WTC11 (cell line): ENCODE data around the gene NELL1. TPM values are rescaled to one million over a fixed set of nuclear protein-coding genes. Genes with fewer than 3 reads are reported as not detected.

Experiments
- ATAC-seq: fragments of 200-7000 bp; cut with Tn5 transposase; 2 replicates; pipeline ENCODE4 v1.10.0; 2021; ENCODE audit warnings: mild to moderate bottlenecking, moderate library complexity
- CTCF ChIA-PET: fragments of 300-600 bp; sonication (Branson Sonifier 250); formaldehyde crosslinking; loops from one replicate; lab custom pipeline; 2021; ENCODE audit warnings: antibody characterized with exemption; lab: Charles Lee
- POLR2A ChIA-PET: fragments of 350-600 bp; sonication (Branson Sonifier 250); formaldehyde crosslinking; loops from one replicate; lab custom pipeline; 2021; ENCODE audit warnings: antibody characterized with exemption; lab: Charles Lee
- DNase-seq: peaks from one replicate; pipeline ENCODE4 v3.0.0; 2021; ENCODE audit warnings: low spot score
- H3K27ac Mint-ChIP-seq: 2 replicates; pipeline ENCODE4 v1.8.0; 2021; ENCODE audit warnings: mixed read lengths
- H3K27me3 Mint-ChIP-seq: 2 replicates; pipeline ENCODE4 v1.8.0; 2021; ENCODE audit warnings: low read depth, mild to moderate bottlenecking, moderate library complexity, mixed read lengths
- H3K36me3 Mint-ChIP-seq: 2 replicates; pipeline ENCODE4 v1.8.0; 2021; ENCODE audit warnings: mixed read lengths
- H3K4me1 Mint-ChIP-seq: 2 replicates; pipeline ENCODE4 v1.8.0; 2022; ENCODE audit warnings: mixed read lengths
- H3K4me3 Mint-ChIP-seq: 2 replicates; pipeline ENCODE4 v1.8.0; 2021; ENCODE audit warnings: mild to moderate bottlenecking, moderate library complexity, mixed read lengths
- H3K9me3 Mint-ChIP-seq: 2 replicates; pipeline ENCODE4 v1.8.0; 2021; ENCODE audit warnings: mixed read lengths
- AFF4 ChIP-seq: sonication (generic); formaldehyde crosslinking; IDR thresholded peaks from 2 replicates; pipeline ENCODE4 v1.8.1; 2023; ENCODE audit warnings: mild to moderate bottlenecking, missing genetic modification reagents, borderline replicate concordance
- ATF3 ChIP-seq: sonication (generic); formaldehyde crosslinking; conservative IDR thresholded peaks from 2 replicates; pipeline ENCODE4 v1.8.1; 2022; ENCODE audit warnings: mild to moderate bottlenecking, missing genetic modification reagents
- ATF6 ChIP-seq: sonication (generic); formaldehyde crosslinking; IDR thresholded peaks from 2 replicates; pipeline ENCODE4 v1.8.1; 2023; ENCODE audit warnings: mild to moderate bottlenecking, missing genetic modification reagents
- CREM ChIP-seq: sonication (generic); formaldehyde crosslinking; IDR thresholded peaks from 2 replicates; pipeline ENCODE4 v1.8.1; 2022; ENCODE audit warnings: mild to moderate bottlenecking, missing genetic modification reagents, moderate library complexity
- E2F1 ChIP-seq: sonication (generic); formaldehyde crosslinking; IDR thresholded peaks from 2 replicates; pipeline ENCODE4 v1.8.0; 2022; ENCODE audit warnings: mild to moderate bottlenecking, missing genetic modification reagents
- ESRRA ChIP-seq: sonication (generic); formaldehyde crosslinking; IDR thresholded peaks from 2 replicates; pipeline ENCODE4 v1.8.1; 2022; ENCODE audit warnings: mild to moderate bottlenecking, missing genetic modification reagents, borderline replicate concordance
- GRHL2 ChIP-seq: fragments of 250-450 bp; sonication (Bioruptor Pico); IDR thresholded peaks from 2 replicates; pipeline ENCODE4 v1.8.0; 2022; ENCODE audit warnings: mild to moderate bottlenecking, moderate library complexity; ENCODE audit not compliant: insufficient replicate concordance, severe bottlenecking
- GTF2I ChIP-seq: fragments of 250-450 bp; sonication (Bioruptor Pico); conservative IDR thresholded peaks from 2 replicates; pipeline ENCODE4 v1.4.0; 2021; ENCODE audit warnings: mild to moderate bottlenecking
- IRF1 ChIP-seq: sonication (generic); formaldehyde crosslinking; IDR thresholded peaks from 2 replicates; pipeline ENCODE4 v1.8.0; 2023; ENCODE audit warnings: missing genetic modification reagents
- MYBL2 ChIP-seq: sonication (generic); formaldehyde crosslinking; IDR thresholded peaks from 2 replicates; pipeline ENCODE4 v1.8.1; 2023; ENCODE audit warnings: mild to moderate bottlenecking, moderate library complexity, missing genetic modification reagents
- OVOL2 ChIP-seq: fragments of 250-450 bp; sonication (Bioruptor Pico); IDR thresholded peaks from 2 replicates; pipeline ENCODE4 v1.9.0; 2021; ENCODE audit warnings: mild to moderate bottlenecking, borderline replicate concordance
- RELA ChIP-seq: sonication (generic); formaldehyde crosslinking; IDR thresholded peaks from 2 replicates; pipeline ENCODE4 v1.8.1; 2022; ENCODE audit warnings: missing genetic modification reagents, mild to moderate bottlenecking, borderline replicate concordance
- RORB ChIP-seq: fragments of 250-450 bp; sonication (Bioruptor Pico); IDR thresholded peaks from 2 replicates; pipeline ENCODE4 v1.9.0; 2021; ENCODE audit warnings: mild to moderate bottlenecking
- SOX15 ChIP-seq: fragments of 250-450 bp; sonication (Bioruptor Pico); IDR thresholded peaks from 2 replicates; pipeline ENCODE4 v1.9.0; 2021; ENCODE audit warnings: mild to moderate bottlenecking
- SP1 ChIP-seq: sonication (generic); formaldehyde crosslinking; conservative IDR thresholded peaks from 2 replicates; pipeline ENCODE4 v1.8.1; 2022; ENCODE audit warnings: missing genetic modification reagents
- TEAD4 ChIP-seq: sonication (generic); formaldehyde crosslinking; IDR thresholded peaks from 2 replicates; pipeline ENCODE4 v1.8.0; 2022; ENCODE audit warnings: mild to moderate bottlenecking, missing genetic modification reagents
- USF2 ChIP-seq: sonication (generic); formaldehyde crosslinking; IDR thresholded peaks from 2 replicates; pipeline ENCODE4 v1.8.1; 2023; ENCODE audit warnings: mild to moderate bottlenecking, missing genetic modification reagents, moderate library complexity
- ZMAT4 ChIP-seq: fragments of 250-450 bp; sonication (Bioruptor Pico); IDR thresholded peaks from 2 replicates; pipeline ENCODE4 v1.9.0; 2021; ENCODE audit warnings: mild to moderate bottlenecking
- ZNF219 ChIP-seq: sonication (generic); formaldehyde crosslinking; IDR thresholded peaks from 2 replicates; pipeline ENCODE4 v1.8.0; 2023; ENCODE audit warnings: missing genetic modification reagents, mild to moderate bottlenecking, borderline replicate concordance
- total RNA-seq: library from RNA; stranded (reverse); gene quantifications from 3 replicates; pipeline ENCODE4 v1.2.3, GENCODE V29; 2021

The NELL1 gene
- total RNA-seq, 1 experiment from 2014 or later: 1.8 TPM

GRCh38 chr11:21038801-21039200 is 369.4 kb downstream of the NELL1 start (continued):
- TF ChIP-seq ATF6 (CRISPR knock-in tag) (no peak), SOX15 (CRISPR knock-in tag) (no peak), ZNF219 (CRISPR knock-in tag) (no peak), USF2 (CRISPR knock-in tag) (no peak)

- ATAC-seq (no peak), DNase-seq (no peak)
- peaks cover 4% of the 10 kb centered on the region; the same call in 1 of the 2 replicates for H3K9me3 Mint-ChIP-seq
- no peaks in the 10 kb centered on the region for H3K27me3 Mint-ChIP-seq
- no peak overlapping the region for H3K27ac Mint-ChIP-seq
- no peak overlapping the region for H3K4me3 Mint-ChIP-seq
- no peak for TF ChIP-seq GRHL2 (CRISPR knock-in tag)
- no peak for TF ChIP-seq RELA (CRISPR knock-in tag)
- no peak for TF ChIP-seq GTF2I
- no peak for TF ChIP-seq ESRRA
- TF ChIP-seq AFF4 (CRISPR knock-in tag): no peak
- TF ChIP-seq ZMAT4 (CRISPR knock-in tag): no peak
- no peak for TF ChIP-seq RORB (CRISPR knock-in tag)
- TF ChIP-seq MYBL2 (CRISPR knock-in tag): no peak
- TF ChIP-seq IRF1: no peak
- TF ChIP-seq OVOL2 (CRISPR knock-in tag): no peak
- TF ChIP-seq TEAD4 (CRISPR knock-in tag): no peak
- no peak for TF ChIP-seq E2F1
- no peak for TF ChIP-seq ATF3
- TF ChIP-seq SP1 (CRISPR knock-in tag): no peak
- TF ChIP-seq CREM: no peak
- POLR2A ChIA-PET: no interaction called here
- no peaks in the 10 kb centered on the region for H3K36me3 Mint-ChIP-seq
- no peaks in the 10 kb centered on the region for H3K4me1 Mint-ChIP-seq
- CTCF ChIA-PET: no interaction called here
Measured at GRCh38 chr11:21040630-21041029, 371.2 kb downstream of the NELL1 start.
